Left kidney (tissue), 2 donors: ENCODE measurements around the gene APOL6. TPM values are rescaled to one million over a fixed set of nuclear protein-coding genes. Genes with fewer than 3 reads are reported as not detected.
"Not testable (repeated sequence)": the region's sequence is repeated elsewhere in the genome, so short reads cannot be mapped to it uniquely, and the experiment has no call there.

ENCODE experiments used
- DNase-seq: peaks from one replicate; pipeline ENCODE4 v3.0.0-alpha.2; 2013
- polyA plus RNA-seq: library from polyadenylated mRNA; unstranded; fragments of 120-200 nt; gene quantifications from one replicate; pipeline ENCODE4 v1.2.1, GENCODE V29; 2013; ENCODE audit not compliant: insufficient read length

APOL6 gene
- polyA plus RNA-seq, 1 donor: 4.8 TPM

GRCh38 chr22:35676065-35676464 is 27.8 kb downstream of the APOL6 start:
- not testable (repeated sequence) for DNase-seq

- no peak for DNase-seq
These were observed 29.4 kb downstream of the APOL6 start for GRCh38 chr22:35677460-35678187.

GRCh38 chr22:35678836-35679235 is 30.6 kb downstream of the APOL6 start:
- no peak for DNase-seq

GRCh38 chr22:35679492-35679891 is 31.2 kb downstream of the APOL6 start:
- DNase-seq: not testable (repeated sequence)

GRCh38 chr22:35681454-35682052 is 33.3 kb downstream of the APOL6 start:
- no peak for DNase-seq

- DNase-seq: no peak
These were observed 35.3 kb downstream of the APOL6 start for GRCh38 chr22:35683560-35683959.

- no peak for DNase-seq
These were observed 36.0 kb downstream of the APOL6 start for GRCh38 chr22:35684270-35684700.

- DNase-seq: no peak
These were observed 36.5 kb downstream of the APOL6 start for GRCh38 chr22:35684732-35685131.

GRCh38 chr22:35685731-35686130 is 37.5 kb downstream of the APOL6 start:
- DNase-seq: peak; percentile 44

- no peak for DNase-seq
These were observed 38.1 kb downstream of the APOL6 start for GRCh38 chr22:35686298-35686697.

- no peak for DNase-seq
These were observed 39.2 kb downstream of the APOL6 start for GRCh38 chr22:35687461-35687860.

GRCh38 chr22:35688913-35689675 is 40.8 kb downstream of the APOL6 start:
- DNase-seq: no peak

- no peak for DNase-seq
These were observed 41.8 kb downstream of the APOL6 start for GRCh38 chr22:35690001-35690400.

- DNase-seq: no peak
These were observed 47.0 kb downstream of the APOL6 start for GRCh38 chr22:35695202-35695601.

GRCh38 chr22:35697142-35697541 is 48.9 kb downstream of the APOL6 start:
- DNase-seq: no peak

- DNase-seq: not testable (repeated sequence)
These were observed 51.6 kb downstream of the APOL6 start for GRCh38 chr22:35699852-35700251.

GRCh38 chr22:35703861-35704584 is 55.8 kb downstream of the APOL6 start:
- DNase-seq: no peak

GRCh38 chr22:35705141-35705540 is 56.9 kb downstream of the APOL6 start:
- DNase-seq: no peak

GRCh38 chr22:35708453-35708852 is 60.2 kb downstream of the APOL6 start:
- no peak for DNase-seq

GRCh38 chr22:35708917-35709316 is 60.7 kb downstream of the APOL6 start:
- no peak for DNase-seq

- DNase-seq: no peak
These were observed 63.1 kb downstream of the APOL6 start for GRCh38 chr22:35711336-35711735.

- no peak for DNase-seq
These were observed 64.4 kb downstream of the APOL6 start for GRCh38 chr22:35712672-35713071.
